Lower leg skin (tissue), 4 donors: ENCODE measurements around the gene LITAF. TPM values are rescaled to one million over a fixed set of nuclear protein-coding genes. Genes with fewer than 3 reads are reported as not detected.

Experiments used
- DNase-seq, 2 donors: peaks; one replicate each; pipeline ENCODE4 v3.0.0-alpha.2; 2019; ENCODE audit warnings: low spot score in 2 of 2
- H3K4me3 ChIP-seq: fragments of 200-600 bp; sonication (generic); 2 replicates; pipeline ENCODE4 v1.5.1; 2017; ENCODE audit warnings: mild to moderate bottlenecking, low read depth; ENCODE audit not compliant: poor library complexity, severe bottlenecking
- CTCF ChIP-seq, 3 donors: fragments of 450-650 bp; IDR thresholded peaks; one replicate each; pipeline ENCODE4 v1.5.1; 2016; ENCODE audit warnings: antibody characterized with exemption in 3 of 3, mild to moderate bottlenecking in 3 of 3, moderate library complexity in 2 of 3
- POLR2A ChIP-seq, 2 donors: fragments of 450-650 bp; IDR thresholded peaks; one replicate each; pipeline ENCODE4 v1.6.1; 2016 to 2017; ENCODE audit warnings: antibody characterized with exemption in 2 of 2, mild to moderate bottlenecking in 1 of 2, moderate library complexity in 1 of 2
- WGBS, 2 donors: methylation state at CpG; one replicate each; pipeline ENCODE4 v1.1.5; 2018; 5-methylcytosine and 5-hydroxymethylcytosine counted together
- intact Hi-C: fragments of 100-400 bp; cut with DNase I; formaldehyde crosslinking; loops from one replicate; pipeline ENCODE4 v1.15.0; 2023; ENCODE audit warnings: low total_unique reads
- total RNA-seq, 4 donors: library from RNA; depleted of rRNA; stranded (reverse); fragments of >200 nt; gene quantifications; one replicate each; pipeline ENCODE4 v1.1.0, GENCODE V29; 2016

Gene LITAF
- total RNA-seq, 4 donors from 2014 or later = 54.9 to 84.2 (median 67.7) TPM

GRCh38 chr16:11571549-11571948, 15.2 kb downstream of the LITAF start:
- no peak for DNase-seq
- H3K4me3 ChIP-seq = no peak overlapping the region
- intact Hi-C loops = no loop called here
- WGBS, 2 donors = 77 to 84% methylated on average over 4 of the region's 4 CpGs
- TF ChIP-seq POLR2A (IDR thresholded peaks at IDR 0.05) (no peak), CTCF (IDR thresholded peaks at IDR 0.05) (no peak)

- TF ChIP-seq CTCF (IDR thresholded peaks at IDR 0.05) = no peak
- 81 to 83% methylated on average over 5 of the region's 5 CpGs for WGBS, 2 donors
- no peak overlapping the region for H3K4me3 ChIP-seq
- intact Hi-C loops = no loop called here
- no peak for DNase-seq
Measured at GRCh38 chr16:11570806-11571205, 15.9 kb downstream of the LITAF start.

- intact Hi-C loops = no loop called here
- WGBS, 2 donors = 92 to 93% methylated on average over 6 of the region's 6 CpGs
- no peak for DNase-seq
Measured at GRCh38 chr16:11570258-11570657, 16.5 kb downstream of the LITAF start.

GRCh38 chr16:11566398-11566797, 20.3 kb downstream of the LITAF start:
- no peak for DNase-seq
- intact Hi-C loops = no loop called here
- WGBS, 2 donors = 90 to 94% methylated on average over 9 of the region's 9 CpGs
- no peak for TF ChIP-seq POLR2A (IDR thresholded peaks at IDR 0.05)
- TF ChIP-seq CTCF (IDR thresholded peaks at IDR 0.05) = no peak
- no peak overlapping the region for H3K4me3 ChIP-seq

More at GRCh38 chr16:11570258-11570657, 16.5 kb downstream of the LITAF start:
- TF ChIP-seq CTCF (IDR thresholded peaks at IDR 0.05) (no peak), POLR2A (IDR thresholded peaks at IDR 0.05) (no peak)
- H3K4me3 ChIP-seq = no peak overlapping the region

- TF ChIP-seq CTCF (IDR thresholded peaks at IDR 0.05) (no peak), POLR2A (IDR thresholded peaks at IDR 0.05) (no peak)
- no peak for DNase-seq
- WGBS, 2 donors = 95 to 97% methylated on average over 11 of the region's 11 CpGs
- H3K4me3 ChIP-seq = no peak overlapping the region
- intact Hi-C loops = no loop called here
Measured at GRCh38 chr16:11565665-11566064, 21.1 kb downstream of the LITAF start.
